ENCODE data around the gene PPIE.

DNA sequence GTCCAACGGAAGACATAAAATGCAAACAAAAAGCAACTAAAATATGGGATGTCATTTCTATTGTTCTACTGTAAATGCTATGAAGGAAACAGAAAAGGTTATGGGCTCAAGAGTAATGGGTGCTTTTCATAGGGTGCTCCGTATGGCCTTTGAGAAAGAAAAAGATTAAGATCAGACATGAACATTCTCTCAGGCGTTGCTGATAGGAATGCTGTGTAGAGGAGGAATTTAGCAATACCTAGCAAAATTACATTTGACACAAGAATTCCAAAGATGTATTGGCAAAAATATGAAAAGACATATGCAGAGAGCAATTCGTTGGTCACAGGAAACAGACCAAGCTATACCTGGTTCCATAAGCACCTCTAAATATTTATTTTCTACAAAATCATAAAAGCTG, 38.2 kb downstream of the PPIE start:
- TF ChIP-seq POLR2A (IDR thresholded peaks at IDR 0.05) (no peak), POLR2AphosphoS5 (IDR thresholded peaks at IDR 0.05) (no peak)
- TF ChIP-seq, protein P1, sequence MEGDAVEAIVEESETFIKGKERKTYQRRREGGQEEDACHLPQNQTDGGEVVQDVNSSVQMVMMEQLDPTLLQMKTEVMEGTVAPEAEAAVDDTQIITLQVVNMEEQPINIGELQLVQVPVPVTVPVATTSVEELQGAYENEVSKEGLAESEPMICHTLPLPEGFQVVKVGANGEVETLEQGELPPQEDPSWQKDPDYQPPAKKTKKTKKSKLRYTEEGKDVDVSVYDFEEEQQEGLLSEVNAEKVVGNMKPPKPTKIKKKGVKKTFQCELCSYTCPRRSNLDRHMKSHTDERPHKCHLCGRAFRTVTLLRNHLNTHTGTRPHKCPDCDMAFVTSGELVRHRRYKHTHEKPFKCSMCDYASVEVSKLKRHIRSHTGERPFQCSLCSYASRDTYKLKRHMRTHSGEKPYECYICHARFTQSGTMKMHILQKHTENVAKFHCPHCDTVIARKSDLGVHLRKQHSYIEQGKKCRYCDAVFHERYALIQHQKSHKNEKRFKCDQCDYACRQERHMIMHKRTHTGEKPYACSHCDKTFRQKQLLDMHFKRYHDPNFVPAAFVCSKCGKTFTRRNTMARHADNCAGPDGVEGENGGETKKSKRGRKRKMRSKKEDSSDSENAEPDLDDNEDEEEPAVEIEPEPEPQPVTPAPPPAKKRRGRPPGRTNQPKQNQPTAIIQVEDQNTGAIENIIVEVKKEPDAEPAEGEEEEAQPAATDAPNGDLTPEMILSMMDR (IDR thresholded peaks at IDR 0.05) = no peak

Measured in sigmoid colon (tissue), 4 donors.